GM12891 (cell line): ENCODE results near the gene AVPR2.

Source experiments
- PAX5 ChIP-seq: IDR thresholded peaks from 2 replicates; pipeline ENCODE4 v1.6.1; 2011; ENCODE audit warnings: low read length, moderate library complexity, mild to moderate bottlenecking; ENCODE audit not compliant: insufficient read depth, severe bottlenecking
- POLR2A ChIP-seq: IDR thresholded peaks from 2 replicates; pipeline ENCODE4 v1.6.1; 2011; ENCODE audit warnings: low read depth, low read length, control low read depth
- POLR2AphosphoS5 ChIP-seq: IDR thresholded peaks from 2 replicates; pipeline ENCODE4 v1.6.1; 2011; ENCODE audit warnings: low read depth, low read length, control low read depth
- POU2F2 ChIP-seq: IDR thresholded peaks from 2 replicates; pipeline ENCODE4 v1.6.1; 2011; ENCODE audit warnings: low read depth, mild to moderate bottlenecking, control low read depth, low read length, moderate library complexity
- SPI1 ChIP-seq: IDR thresholded peaks from 2 replicates; pipeline ENCODE4 v1.6.1; 2011; ENCODE audit warnings: low read depth, low read length, control low read depth
- TAF1 ChIP-seq: IDR thresholded peaks from 2 replicates; pipeline ENCODE4 v1.6.1; 2011; ENCODE audit warnings: low read depth, low read length, control low read depth

DNA sequence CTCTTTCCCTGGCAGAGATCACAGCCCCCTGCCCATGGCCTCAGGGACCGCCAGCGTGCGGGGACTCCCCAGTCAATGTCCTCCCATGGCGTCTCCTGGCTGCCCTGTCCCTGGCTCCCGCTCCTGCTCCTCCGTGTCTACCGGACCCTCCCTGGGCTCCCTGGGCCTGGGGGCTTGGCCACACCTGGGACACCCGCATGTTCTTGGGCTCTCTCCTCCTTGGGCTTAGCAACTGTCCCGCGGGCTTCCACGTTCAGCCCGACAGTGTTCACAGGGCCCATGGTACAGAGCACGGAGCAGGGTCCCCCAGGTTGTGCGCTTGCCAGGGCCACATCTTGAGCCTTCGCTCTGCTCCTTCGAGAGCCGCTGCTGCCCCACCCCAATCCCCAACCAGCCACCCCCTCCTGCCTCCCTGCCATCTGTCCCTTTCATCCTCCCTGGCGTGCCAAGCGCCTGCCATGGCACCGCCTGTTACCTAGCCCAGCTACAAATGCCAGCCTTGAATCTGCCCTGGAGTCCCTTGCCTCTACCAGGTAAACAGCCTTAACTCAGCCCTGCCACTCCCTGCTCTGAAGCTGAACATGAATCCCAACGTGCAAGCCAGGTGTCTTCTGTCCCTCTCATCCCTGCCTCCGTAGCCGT, 3.9 kb downstream of the AVPR2 start:
- TF ChIP-seq SPI1: no peak
- TF ChIP-seq POLR2AphosphoS5: no peak
- TF ChIP-seq POLR2A: no peak
- TF ChIP-seq PAX5: no peak
- no peak for TF ChIP-seq TAF1
- no peak for TF ChIP-seq POU2F2
